OCI-LY3 (cell line): ENCODE data around the gene KLF7.

ENCODE experiments used
- H2AFZ ChIP-seq: fragments of 200-600, 300-600 bp; shearing (Covaris generic); 2 replicates; pipeline ENCODE4 v1.6.0; 2014; ENCODE audit warnings: antibody characterized with exemption, low read depth, low read length
- H3K27ac ChIP-seq: fragments of 200-600, 300-600 bp; sonication (generic); 2 replicates; pipeline ENCODE4 v1.5.1; 2014; ENCODE audit warnings: mild to moderate bottlenecking, low read length, moderate library complexity, mixed read lengths
- H3K27me3 ChIP-seq: fragments of 200-600, 300-600 bp; sonication (generic); 2 replicates; pipeline ENCODE4 v1.6.1; 2014; ENCODE audit warnings: low read depth, low read length, mixed read lengths
- H3K36me3 ChIP-seq: fragments of 200-600, 300-600 bp; sonication (generic); replicated peaks from 2 replicates; pipeline ENCODE3; 2014; ENCODE audit warnings: low read depth, low read length, mixed read lengths
- H3K4me1 ChIP-seq: fragments of 300-600, 200-600 bp; sonication (generic); 2 replicates; pipeline ENCODE4 v1.6.1; 2014; ENCODE audit warnings: low read length, mixed read lengths
- H3K4me2 ChIP-seq: fragments of 200-600, 300-600 bp; sonication (generic); 2 replicates; pipeline ENCODE4 v1.6.1; 2014; ENCODE audit warnings: low read length, mixed read lengths
- H3K4me3 ChIP-seq: fragments of 300-600, 200-600 bp; sonication (generic); 2 replicates; pipeline ENCODE4 v1.5.1; 2014; ENCODE audit warnings: antibody characterized with exemption, mild to moderate bottlenecking, low read length, moderate library complexity
- H3K79me2 ChIP-seq: fragments of 300-600, 200-600 bp; shearing (Covaris generic); 2 replicates; pipeline ENCODE4 v1.6.1; 2014; ENCODE audit warnings: mild to moderate bottlenecking, low read length, mixed read lengths
- H3K9ac ChIP-seq: fragments of 300-600, 200-600 bp; shearing (Covaris generic); 2 replicates; pipeline ENCODE4 v1.6.0; 2014; ENCODE audit warnings: mild to moderate bottlenecking, low read length, moderate library complexity
- H3K9me3 ChIP-seq: fragments of 200-600, 300-600 bp; shearing (Covaris generic); 2 replicates; pipeline ENCODE4 v1.6.1; 2014; ENCODE audit warnings: low read length, mixed read lengths; ENCODE audit not compliant: insufficient read depth
- H4K20me1 ChIP-seq: fragments of 200-600, 300-600 bp; sonication (generic); 2 replicates; pipeline ENCODE4 v1.6.1; 2016; ENCODE audit warnings: low read length, mixed read lengths; ENCODE audit not compliant: insufficient read depth
- CTCF ChIP-seq: fragments of 200-600, 300-600 bp; sonication (generic); IDR thresholded peaks from 2 replicates; pipeline ENCODE4 v1.5.1; 2014; ENCODE audit warnings: antibody characterized with exemption, low read length, low read depth
- EZH2phosphoT487 ChIP-seq: fragments of 200-600 bp; shearing (Covaris generic); IDR thresholded peaks from 2 replicates; pipeline ENCODE4 v1.6.1; 2018; ENCODE audit warnings: antibody characterized with exemption, mixed run types, low read depth

The KLF7 gene

DNA sequence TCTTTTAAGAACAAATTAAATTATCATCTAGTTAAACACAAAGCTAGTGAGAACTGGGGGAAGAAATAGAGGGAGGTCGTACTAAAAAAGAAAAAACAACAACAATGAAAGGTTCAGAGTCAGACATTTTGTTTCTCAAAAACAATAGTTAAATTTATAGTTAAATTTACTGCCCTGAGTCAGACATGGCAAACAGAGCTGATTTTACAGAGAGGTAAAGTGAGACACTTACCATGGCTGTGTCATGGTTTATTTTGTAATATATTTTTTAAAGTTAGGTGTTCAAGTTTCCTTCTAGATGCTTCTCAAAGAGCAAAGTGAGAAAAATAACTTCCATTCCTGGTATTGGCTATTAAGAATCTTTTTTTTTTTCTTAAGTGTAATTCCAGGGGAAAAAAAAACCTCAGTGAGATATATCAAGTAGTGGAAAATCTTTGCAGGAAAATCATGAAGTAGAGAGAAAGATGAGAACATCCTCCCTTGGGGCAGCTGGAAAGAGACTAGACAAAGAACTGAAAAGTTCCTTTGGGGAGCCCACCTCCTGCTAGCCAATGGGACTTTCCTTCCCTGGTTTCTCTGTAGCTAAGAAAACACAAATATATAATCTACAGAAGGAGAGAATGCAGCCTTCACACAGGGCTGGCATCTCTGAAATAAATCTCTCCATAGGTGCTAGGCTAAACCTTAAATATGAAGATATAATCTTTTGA, 12.3 kb downstream of the KLF7 start:
- Histone ChIP-seq H2AFZ (no peak overlapping the region), H3K36me3 (no peaks in the 10 kb centered on the region), H3K9me3 (no peaks in the 10 kb centered on the region), H3K79me2 (no peaks in the 10 kb centered on the region), H3K27ac (no peak overlapping the region), H3K4me1 (peaks cover 3% of the 10 kb centered on the region), H4K20me1 (no peaks in the 10 kb centered on the region), H3K4me2 (no peak overlapping the region), H3K4me3 (no peak overlapping the region), H3K9ac (no peak overlapping the region), H3K27me3 (peaks cover 66% of the 10 kb centered on the region)
- no peak for TF ChIP-seq EZH2phosphoT487
- TF ChIP-seq CTCF, result no peak

DNA sequence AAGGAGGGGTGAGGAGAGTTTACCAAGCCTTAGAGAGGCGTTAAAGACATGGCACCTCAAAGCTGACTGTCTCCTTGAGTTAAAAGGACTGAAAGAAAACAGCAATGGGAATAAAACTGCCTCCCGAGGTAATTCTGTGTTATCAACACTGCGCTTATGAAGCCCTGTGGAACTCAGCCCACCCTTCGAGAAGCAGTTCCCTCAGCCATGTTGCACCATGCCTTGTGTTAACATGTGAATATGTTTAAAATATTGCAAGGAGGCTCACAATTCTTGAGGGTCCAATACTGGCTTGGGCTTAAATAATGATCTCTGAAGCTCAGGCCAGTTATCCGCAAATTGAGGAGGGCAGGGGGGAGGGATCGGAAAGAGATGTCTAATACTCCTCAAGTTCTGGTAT, 14.7 kb downstream of the KLF7 start:
- H3K9ac ChIP-seq, result no peak overlapping the region
- H3K4me3 ChIP-seq, result no peak overlapping the region
- TF ChIP-seq CTCF (no peak), EZH2phosphoT487 (no peak)
- peaks cover 62% of the 10 kb centered on the region for H3K27me3 ChIP-seq
- no peaks in the 10 kb centered on the region for H4K20me1 ChIP-seq
- H3K4me2 ChIP-seq, result no peak overlapping the region
- no peak overlapping the region for H2AFZ ChIP-seq
- H3K36me3 ChIP-seq, result no peaks in the 10 kb centered on the region
- H3K9me3 ChIP-seq, result no peaks in the 10 kb centered on the region
- H3K79me2 ChIP-seq, result no peaks in the 10 kb centered on the region
- H3K4me1 ChIP-seq, result no peaks in the 10 kb centered on the region
- H3K27ac ChIP-seq, result no peak overlapping the region

DNA sequence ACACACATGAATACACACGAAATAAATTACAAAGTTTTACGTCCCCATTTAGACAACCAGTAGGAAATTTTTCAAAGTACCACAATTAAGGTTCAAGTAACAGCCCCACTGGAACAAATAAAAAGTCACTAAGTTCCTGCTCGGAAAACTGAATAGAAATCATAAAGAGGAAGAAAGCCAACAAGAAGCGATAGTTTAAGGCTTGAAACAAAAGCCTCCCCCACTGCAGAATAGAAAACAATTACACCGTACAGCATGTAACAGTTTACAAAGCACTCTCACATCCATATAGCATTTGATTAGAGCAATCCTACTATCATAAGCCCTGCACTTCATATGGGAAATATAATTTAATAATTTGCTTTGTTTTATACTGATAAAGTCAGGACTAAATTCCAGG, 15.5 kb downstream of the KLF7 start:
- no peak for TF ChIP-seq EZH2phosphoT487
- TF ChIP-seq CTCF, result no peak
- H4K20me1 ChIP-seq, result no peaks in the 10 kb centered on the region
- H3K27me3 ChIP-seq, result peaks cover 61% of the 10 kb centered on the region
- H3K9ac ChIP-seq, result no peak overlapping the region
- H3K4me1 ChIP-seq, result no peaks in the 10 kb centered on the region
- no peak overlapping the region for H3K27ac ChIP-seq
- H3K4me2 ChIP-seq, result no peak overlapping the region
- H3K4me3 ChIP-seq, result no peak overlapping the region
- H2AFZ ChIP-seq, result no peak overlapping the region
- no peaks in the 10 kb centered on the region for H3K36me3 ChIP-seq
- no peaks in the 10 kb centered on the region for H3K79me2 ChIP-seq
- H3K9me3 ChIP-seq, result no peaks in the 10 kb centered on the region

DNA sequence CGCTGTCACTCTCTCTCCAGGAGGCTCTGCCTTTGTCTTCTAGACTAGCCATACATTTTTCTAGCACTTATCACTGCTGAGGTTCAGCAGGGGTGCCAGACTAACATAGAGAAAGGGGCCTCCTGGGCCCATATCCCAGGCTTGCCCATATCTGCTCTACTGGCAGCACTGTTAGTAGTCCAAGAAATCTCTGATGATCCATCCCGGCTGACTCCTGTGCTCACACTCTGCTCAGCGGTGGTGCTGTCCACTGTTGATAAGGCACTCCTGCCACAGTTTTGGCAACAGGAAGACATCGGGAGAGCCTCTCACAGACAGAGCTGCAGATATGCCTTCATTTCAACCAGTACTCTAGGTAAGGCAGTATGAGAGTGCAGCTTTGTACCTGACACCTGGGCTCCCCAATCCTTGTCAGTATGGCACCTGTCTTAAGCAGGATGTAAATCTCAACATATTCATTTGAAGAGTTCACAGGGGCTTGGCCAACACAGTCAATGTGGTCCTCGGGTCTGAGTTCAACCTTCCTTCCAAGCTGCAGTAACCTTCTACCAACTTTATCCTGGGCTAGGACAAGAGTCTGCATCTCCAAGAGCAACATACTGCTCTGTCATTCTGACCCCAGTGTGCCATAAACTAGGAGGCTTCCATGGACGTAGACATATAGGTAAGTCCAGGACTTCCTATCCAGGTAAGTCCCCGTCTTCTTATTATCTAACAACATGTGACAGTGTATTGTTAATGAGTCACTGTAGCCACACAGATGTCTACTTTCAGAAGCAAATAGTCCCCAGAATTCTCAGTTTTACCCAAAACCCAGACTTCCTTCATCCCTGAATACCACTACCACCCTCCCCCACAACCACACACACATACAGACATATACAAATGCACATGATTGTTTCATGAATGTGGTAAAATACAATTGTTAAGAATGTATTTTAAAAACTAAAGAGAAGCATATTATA, 16.2 kb downstream of the KLF7 start:
- Histone ChIP-seq H3K79me2 (no peaks in the 10 kb centered on the region), H3K27ac (no peak overlapping the region)

More for the DNA sequence above, 16.2 kb downstream of the KLF7 start:
- no peak overlapping the region for H3K4me3 ChIP-seq
- no peak overlapping the region for H3K9ac ChIP-seq
- TF ChIP-seq EZH2phosphoT487 (no peak), CTCF (no peak)
- no peak overlapping the region for H2AFZ ChIP-seq
- H3K27me3 ChIP-seq, result peaks cover 60% of the 10 kb centered on the region
- no peaks in the 10 kb centered on the region for H3K9me3 ChIP-seq
- no peaks in the 10 kb centered on the region for H3K36me3 ChIP-seq
- no peaks in the 10 kb centered on the region for H3K4me1 ChIP-seq
- no peaks in the 10 kb centered on the region for H4K20me1 ChIP-seq
- H3K4me2 ChIP-seq, result no peak overlapping the region
